Measurements from ENCODE around the gene MXI1.

MXI1 gene

DNA sequence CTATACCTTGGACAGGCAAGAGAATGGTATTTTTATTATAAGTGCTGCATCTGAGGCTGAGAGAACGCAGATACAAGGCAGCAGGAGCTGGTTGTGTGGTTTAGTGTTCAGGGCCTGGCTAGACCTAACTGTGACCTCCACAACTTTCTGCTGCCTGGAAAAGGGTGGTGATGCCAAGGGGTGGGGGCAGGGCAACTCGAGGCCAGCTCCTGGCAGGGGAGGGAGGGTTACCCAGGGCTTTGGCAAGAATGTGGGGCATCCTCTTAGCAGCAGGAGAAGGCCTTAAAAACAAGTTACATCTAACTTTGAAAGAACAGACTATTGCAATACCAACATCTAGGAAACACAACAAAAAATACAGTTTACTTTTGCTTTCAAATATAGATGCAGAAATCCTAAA is 13.0 kb downstream of the MXI1 start:
- no peak overlapping the region for H3K4me3 ChIP-seq (ENCODE audit: low read depth, low read length)
- TF ChIP-seq, protein P1, sequence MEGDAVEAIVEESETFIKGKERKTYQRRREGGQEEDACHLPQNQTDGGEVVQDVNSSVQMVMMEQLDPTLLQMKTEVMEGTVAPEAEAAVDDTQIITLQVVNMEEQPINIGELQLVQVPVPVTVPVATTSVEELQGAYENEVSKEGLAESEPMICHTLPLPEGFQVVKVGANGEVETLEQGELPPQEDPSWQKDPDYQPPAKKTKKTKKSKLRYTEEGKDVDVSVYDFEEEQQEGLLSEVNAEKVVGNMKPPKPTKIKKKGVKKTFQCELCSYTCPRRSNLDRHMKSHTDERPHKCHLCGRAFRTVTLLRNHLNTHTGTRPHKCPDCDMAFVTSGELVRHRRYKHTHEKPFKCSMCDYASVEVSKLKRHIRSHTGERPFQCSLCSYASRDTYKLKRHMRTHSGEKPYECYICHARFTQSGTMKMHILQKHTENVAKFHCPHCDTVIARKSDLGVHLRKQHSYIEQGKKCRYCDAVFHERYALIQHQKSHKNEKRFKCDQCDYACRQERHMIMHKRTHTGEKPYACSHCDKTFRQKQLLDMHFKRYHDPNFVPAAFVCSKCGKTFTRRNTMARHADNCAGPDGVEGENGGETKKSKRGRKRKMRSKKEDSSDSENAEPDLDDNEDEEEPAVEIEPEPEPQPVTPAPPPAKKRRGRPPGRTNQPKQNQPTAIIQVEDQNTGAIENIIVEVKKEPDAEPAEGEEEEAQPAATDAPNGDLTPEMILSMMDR (IDR thresholded peaks at IDR 0.05; ENCODE audit: low read depth, low read length, missing control alignments), result no peak
- in situ Hi-C loops (cut with HindIII; ENCODE audit: low sequenced_read_pairs), result loop anchor here (5.0 kb wide), 1 partner anchor 77 kb away; no protein-coding TSS in a partner anchor

DNA sequence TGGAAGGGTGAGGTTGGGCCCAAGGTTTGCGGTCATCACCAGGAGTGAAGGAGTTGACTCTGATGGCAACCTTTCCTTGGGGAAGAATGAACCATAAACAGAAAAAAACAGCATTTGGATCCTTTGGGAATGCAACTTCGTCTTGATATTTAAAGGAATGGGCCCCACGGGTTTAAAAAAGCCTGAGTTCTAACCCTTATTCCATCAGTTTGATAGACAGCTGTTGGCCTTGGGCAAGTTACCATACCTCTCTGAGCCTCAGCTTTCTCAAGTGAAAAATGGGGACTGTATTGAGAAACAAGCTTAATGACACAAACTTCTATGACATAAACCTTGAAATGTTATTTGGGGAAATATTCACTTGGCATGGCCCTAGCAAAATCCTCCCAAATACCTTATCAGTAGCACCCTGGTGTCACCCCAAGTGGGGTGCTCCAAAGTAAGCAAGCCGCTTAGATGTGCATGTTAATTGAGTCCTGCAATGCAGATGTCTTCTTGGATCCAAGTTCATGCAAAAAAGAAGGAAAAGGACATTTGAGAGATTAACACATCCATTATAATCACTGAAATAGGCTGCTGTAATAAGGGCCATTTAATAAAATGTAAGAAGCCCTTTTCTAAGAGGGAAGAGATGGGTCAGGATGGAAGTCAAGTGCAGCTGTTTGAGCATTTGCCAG is 13.8 kb downstream of the MXI1 start:
- in situ Hi-C loops (cut with HindIII; ENCODE audit: low sequenced_read_pairs), result loop anchor here (5.0 kb wide), 1 partner anchor 76 kb away; no protein-coding TSS in a partner anchor
- TF ChIP-seq, protein P1 (IDR thresholded peaks at IDR 0.05; ENCODE audit: low read depth, low read length, missing control alignments), result no peak
- H3K4me3 ChIP-seq (ENCODE audit: low read depth, low read length), result peak overlapping the region; percentile 42
- DNase-seq (ENCODE audit: low read depth), result no peak

More for the DNA sequence above, 13.0 kb downstream of the MXI1 start:
- DNase-seq (ENCODE audit: low read depth), result no peak

DNA sequence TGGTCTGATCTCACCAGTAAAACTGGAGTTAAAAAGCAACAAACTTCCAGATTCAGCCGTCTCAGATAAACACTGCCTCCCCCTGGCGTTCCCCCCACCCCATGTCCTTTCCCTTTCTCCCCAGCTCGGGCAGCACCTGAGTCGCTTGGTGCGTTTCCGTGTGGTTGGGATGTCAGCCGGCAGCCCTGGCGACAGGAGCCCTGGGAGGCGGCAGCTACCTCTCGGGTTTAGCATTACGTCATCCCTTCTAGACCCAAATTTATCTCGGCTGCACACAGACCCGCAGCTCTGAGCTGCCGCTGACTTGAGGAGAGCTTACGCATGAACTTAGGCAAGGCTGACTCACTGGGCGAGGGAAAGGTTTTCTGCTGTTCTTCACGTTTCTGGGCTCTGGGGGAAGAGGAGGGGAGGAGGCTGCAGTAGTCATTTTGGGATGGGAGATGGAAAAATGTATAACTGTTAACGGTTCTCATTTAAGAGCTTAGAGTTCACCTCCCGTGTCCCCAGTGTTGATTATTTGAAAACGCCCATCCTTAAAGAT is 14.4 kb downstream of the MXI1 start:
- TF ChIP-seq, protein P1 (IDR thresholded peaks at IDR 0.05; ENCODE audit: low read depth, low read length, missing control alignments), result peak; percentile 44
- DNase-seq (ENCODE audit: low read depth), result peak; percentile 76
- in situ Hi-C loops (cut with HindIII; ENCODE audit: low sequenced_read_pairs), result loop anchor here (5.0 kb wide), 1 partner anchor 76 kb away; no protein-coding TSS in a partner anchor
- peak overlapping the region; percentile 42 for H3K4me3 ChIP-seq (ENCODE audit: low read depth, low read length)

DNA sequence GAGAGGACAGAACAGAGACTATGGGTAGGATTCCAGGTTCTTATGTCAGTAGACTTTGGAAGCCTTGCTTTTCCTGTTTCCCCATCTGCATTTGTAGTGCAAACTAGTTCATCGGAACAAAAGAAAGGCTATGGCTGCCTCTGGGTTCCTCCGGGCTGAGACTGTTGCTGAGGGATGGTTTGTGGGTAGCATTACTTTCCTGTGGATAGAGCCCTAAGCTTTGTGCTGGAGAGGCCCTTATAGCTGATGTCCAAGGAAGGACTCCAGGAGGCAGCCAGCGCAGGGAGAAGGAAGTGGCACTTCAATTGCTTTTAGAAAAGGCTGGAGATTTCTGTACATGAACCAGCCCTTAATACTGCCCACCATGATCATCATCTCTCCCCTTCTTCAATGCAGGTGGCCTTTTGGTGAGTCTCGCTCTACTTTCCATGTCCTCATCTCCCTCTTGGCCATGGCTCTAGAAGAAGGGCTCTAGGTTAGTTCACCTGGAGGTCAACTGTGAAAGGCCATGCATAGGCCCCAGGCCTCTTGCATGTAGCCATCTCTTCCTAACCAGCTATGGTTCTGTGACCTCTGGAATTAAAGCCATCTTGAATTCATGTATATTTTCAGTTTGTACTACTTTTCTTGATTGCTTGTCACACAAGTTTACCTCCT is 15.4 kb downstream of the MXI1 start:
- TF ChIP-seq, protein P1 (IDR thresholded peaks at IDR 0.05; ENCODE audit: low read depth, low read length, missing control alignments), result no peak
- in situ Hi-C loops (cut with HindIII; ENCODE audit: low sequenced_read_pairs), result loop anchor here (5.0 kb wide), 1 partner anchor 75 kb away; no protein-coding TSS in a partner anchor
- no peak for DNase-seq (ENCODE audit: low read depth)
- H3K4me3 ChIP-seq (ENCODE audit: low read depth, low read length), result no peak overlapping the region

DNA sequence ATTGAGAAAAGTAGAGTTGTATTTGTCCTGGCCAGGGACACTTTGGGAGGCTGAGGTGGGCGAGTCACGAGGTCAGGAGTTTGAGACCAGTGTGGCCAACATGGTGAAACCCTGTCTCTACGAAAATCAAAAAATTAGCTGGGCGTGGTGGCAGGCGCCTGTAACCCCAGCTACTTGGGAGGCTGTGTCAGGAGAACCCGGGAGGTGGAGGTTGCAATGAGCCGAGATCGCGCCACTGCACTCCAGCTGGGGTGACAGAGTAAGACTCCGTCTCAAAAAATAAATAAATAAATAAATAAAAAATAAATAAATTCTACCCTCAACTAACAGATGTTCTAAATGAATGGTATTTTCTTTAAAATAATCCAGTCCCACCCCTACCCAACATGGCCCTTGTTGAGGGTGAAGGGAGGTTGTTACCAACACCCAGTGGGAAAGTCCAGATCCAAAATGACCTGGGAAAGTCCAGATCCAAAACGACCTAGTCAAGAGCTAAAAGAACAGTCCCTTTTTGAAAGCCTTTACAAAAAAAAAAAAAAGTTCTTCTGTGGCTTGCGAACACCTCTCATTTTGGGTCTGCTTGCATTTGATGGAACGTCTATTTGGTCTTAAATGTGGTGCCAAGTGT is 16.0 kb downstream of the MXI1 start:
- no peak for DNase-seq (ENCODE audit: low read depth)
- in situ Hi-C loops (cut with HindIII; ENCODE audit: low sequenced_read_pairs), result loop anchor here (5.0 kb wide), 1 partner anchor 74 kb away; no protein-coding TSS in a partner anchor
- TF ChIP-seq, protein P1 (IDR thresholded peaks at IDR 0.05; ENCODE audit: low read depth, low read length, missing control alignments), result no peak
- H3K4me3 ChIP-seq (ENCODE audit: low read depth, low read length), result no peak overlapping the region

DNA sequence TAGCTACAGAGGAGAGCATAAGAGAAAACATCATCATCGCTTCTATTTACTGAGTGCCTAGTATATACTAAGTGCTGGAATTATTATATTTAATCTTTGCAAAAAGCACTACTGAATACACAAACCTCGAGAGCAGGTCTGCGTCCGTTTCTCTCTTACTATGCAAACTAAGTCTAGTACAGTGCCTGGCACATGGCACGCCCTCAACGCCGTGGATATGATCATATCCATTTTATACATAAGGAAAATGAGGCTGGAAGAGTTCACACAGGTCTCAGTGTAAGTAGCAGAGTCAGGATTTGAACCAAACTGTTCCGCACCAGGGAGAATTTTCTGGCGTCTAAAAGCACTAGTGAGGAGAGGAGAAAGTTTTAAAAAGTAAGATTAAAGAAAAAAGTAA is 17.6 kb downstream of the MXI1 start:
- TF ChIP-seq, protein P1 (IDR thresholded peaks at IDR 0.05; ENCODE audit: low read depth, low read length, missing control alignments), result no peak

More for the DNA sequence above, 17.6 kb downstream of the MXI1 start:
- H3K4me3 ChIP-seq (ENCODE audit: low read depth, low read length), result peak overlapping the region; percentile 66
- in situ Hi-C loops (cut with HindIII; ENCODE audit: low sequenced_read_pairs), result loop anchor here (5.0 kb wide), 1 partner anchor 72 kb away; no protein-coding TSS in a partner anchor
- no peak for DNase-seq (ENCODE audit: low read depth)

Measured in astrocyte of the cerebellum (primary cell).